ENCODE data around the gene GPSM3. TPM values are rescaled to one million over a fixed set of nuclear protein-coding genes. Genes with fewer than 3 reads are reported as not detected.

Gene GPSM3
- total RNA-seq, 1 experiment from 2014 or later = 10.0 TPM

- no peak for TF ChIP-seq MYBL2 (CRISPR knock-in tag; IDR thresholded peaks at IDR 0.05)
- no peak for TF ChIP-seq ZNF512 (CRISPR knock-in tag; IDR thresholded peaks at IDR 0.05; ENCODE audit: borderline replicate concordance)
- TF ChIP-seq CREM (CRISPR knock-in tag; IDR thresholded peaks at IDR 0.05) = no peak
- TF ChIP-seq NFE2L1 (CRISPR knock-in tag; IDR thresholded peaks at IDR 0.05) = no peak
- no peak for TF ChIP-seq ATF3 (CRISPR knock-in tag; conservative IDR thresholded peaks at IDR 0.05)
- no peak for TF ChIP-seq ZNF532 (CRISPR knock-in tag; IDR thresholded peaks at IDR 0.05; ENCODE audit: borderline replicate concordance)
- no peak for TF ChIP-seq NR1H2 (CRISPR knock-in tag; IDR thresholded peaks at IDR 0.05)
- TF ChIP-seq FOXP1 (CRISPR knock-in tag; IDR thresholded peaks at IDR 0.05; ENCODE audit: borderline replicate concordance) = no peak
- TF ChIP-seq ZNF232 (CRISPR knock-in tag; IDR thresholded peaks at IDR 0.05) = no peak
- TF ChIP-seq PREB (CRISPR knock-in tag; IDR thresholded peaks at IDR 0.05; ENCODE audit: borderline replicate concordance) = no peak
- no peak for TF ChIP-seq USF2 (CRISPR knock-in tag; IDR thresholded peaks at IDR 0.05)
- no peak for TF ChIP-seq NR3C1 (CRISPR knock-in tag; conservative IDR thresholded peaks at IDR 0.05; ENCODE audit: low read depth)
- no peak for TF ChIP-seq SP1 (CRISPR knock-in tag; conservative IDR thresholded peaks at IDR 0.05)
- TF ChIP-seq ATF1 (CRISPR knock-in tag; IDR thresholded peaks at IDR 0.05) = no peak
Observed at GRCh38 chr6:32183030-32183429, 9.4 kb downstream of the GPSM3 start (continued).

GRCh38 chr6:32182555-32182981 lies 9.9 kb downstream of the GPSM3 start:
- no peaks in the 10 kb centered on the region for H3K27me3 Mint-ChIP-seq (ENCODE audit: low read depth)
- ATAC-seq = no peak
- ChIA-PET POLR2A (interaction anchor here (0.5 kb wide), 1 partner anchor 48 kb away, joined by 3 read pairs; no protein-coding TSS in a partner anchor), CTCF (interaction anchor here (0.9 to 2.2 kb wide), 6 partner anchors 8 to 135 kb away, joined by 3 to 9 read pairs (median 5); partner anchors contain the start of gene PBX2)
- H3K27ac Mint-ChIP-seq = no peak overlapping the region
- H3K4me1 Mint-ChIP-seq = peaks cover 15% of the 10 kb centered on the region
- H3K9me3 Mint-ChIP-seq = no peaks in the 10 kb centered on the region
- H3K36me3 Mint-ChIP-seq = peaks cover 38% of the 10 kb centered on the region
- no peak overlapping the region for H3K4me3 Mint-ChIP-seq
- no peak for DNase-seq (ENCODE audit: low spot score)
- no peak for TF ChIP-seq FOXP1 (CRISPR knock-in tag; IDR thresholded peaks at IDR 0.05; ENCODE audit: borderline replicate concordance)
- TF ChIP-seq STAT6 (CRISPR knock-in tag; conservative IDR thresholded peaks at IDR 0.05; ENCODE audit: low read depth) = no peak
- TF ChIP-seq NFYB (CRISPR knock-in tag; conservative IDR thresholded peaks at IDR 0.05; ENCODE audit: low read depth) = no peak
- TF ChIP-seq NR1H2 (CRISPR knock-in tag; IDR thresholded peaks at IDR 0.05) = no peak
- TF ChIP-seq ZNF532 (CRISPR knock-in tag; IDR thresholded peaks at IDR 0.05; ENCODE audit: borderline replicate concordance) = no peak
- TF ChIP-seq SOX15 (CRISPR knock-in tag; IDR thresholded peaks at IDR 0.05) = no peak
- TF ChIP-seq ATF6 (CRISPR knock-in tag; IDR thresholded peaks at IDR 0.05) = no peak
- no peak for TF ChIP-seq SP1 (CRISPR knock-in tag; conservative IDR thresholded peaks at IDR 0.05)
